ENCODE measurements around the gene CALML5. TPM values are rescaled to one million over a fixed set of nuclear protein-coding genes. Genes with fewer than 3 reads are reported as not detected.

CALML5 gene
- total RNA-seq, 2 experiments from 2014 or later, result not detected

DNA sequence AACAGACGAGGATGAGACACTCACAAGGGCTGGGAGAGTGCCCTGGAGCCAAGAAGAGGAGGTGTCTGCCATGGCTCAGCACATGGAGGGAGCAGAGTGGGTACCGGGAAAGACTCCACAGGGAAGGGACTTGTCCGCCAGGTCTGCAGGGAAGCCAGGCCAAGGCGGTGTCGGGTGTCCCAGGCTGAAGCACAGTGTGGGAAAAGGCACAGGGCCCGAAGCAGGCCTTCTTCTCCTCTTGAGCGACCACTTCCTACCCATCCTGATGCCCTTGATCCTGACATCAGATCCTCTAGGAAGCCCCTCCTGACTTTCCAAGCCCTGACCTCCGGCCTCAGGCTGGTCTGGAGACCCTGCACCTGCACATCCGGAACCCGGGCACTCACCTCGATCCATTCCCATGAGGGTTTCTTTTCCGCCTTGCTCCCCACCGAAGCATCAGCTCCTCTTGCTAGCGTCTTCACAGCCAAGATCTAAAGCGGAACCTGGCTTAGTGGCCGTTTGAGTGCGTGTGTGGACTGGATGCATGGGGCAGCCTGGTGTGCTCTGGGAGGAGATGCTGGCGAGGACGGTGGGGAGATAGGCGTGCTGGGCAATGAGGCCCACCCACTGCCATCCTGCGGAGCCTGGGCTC, 33.8 kb upstream of the CALML5 start:
- no peak overlapping the region for H3K4me3 Mint-ChIP-seq
- ChIA-PET CTCF (no interaction called here), POLR2A (no interaction called here)
- no peaks in the 10 kb centered on the region for H3K4me1 Mint-ChIP-seq (ENCODE audit: low read depth)
- H3K27me3 Mint-ChIP-seq, result no peaks in the 10 kb centered on the region
- no peaks in the 10 kb centered on the region for H3K36me3 Mint-ChIP-seq (ENCODE audit: low read depth)
- ATAC-seq (no peak), DNase-seq (no peak)
- intact Hi-C loops (cut with micrococcal nuclease), result no loop called here
- H3K9me3 Mint-ChIP-seq, result no peaks in the 10 kb centered on the region
- no peak overlapping the region for H3K27ac Mint-ChIP-seq
- TF ChIP-seq, protein P1, sequence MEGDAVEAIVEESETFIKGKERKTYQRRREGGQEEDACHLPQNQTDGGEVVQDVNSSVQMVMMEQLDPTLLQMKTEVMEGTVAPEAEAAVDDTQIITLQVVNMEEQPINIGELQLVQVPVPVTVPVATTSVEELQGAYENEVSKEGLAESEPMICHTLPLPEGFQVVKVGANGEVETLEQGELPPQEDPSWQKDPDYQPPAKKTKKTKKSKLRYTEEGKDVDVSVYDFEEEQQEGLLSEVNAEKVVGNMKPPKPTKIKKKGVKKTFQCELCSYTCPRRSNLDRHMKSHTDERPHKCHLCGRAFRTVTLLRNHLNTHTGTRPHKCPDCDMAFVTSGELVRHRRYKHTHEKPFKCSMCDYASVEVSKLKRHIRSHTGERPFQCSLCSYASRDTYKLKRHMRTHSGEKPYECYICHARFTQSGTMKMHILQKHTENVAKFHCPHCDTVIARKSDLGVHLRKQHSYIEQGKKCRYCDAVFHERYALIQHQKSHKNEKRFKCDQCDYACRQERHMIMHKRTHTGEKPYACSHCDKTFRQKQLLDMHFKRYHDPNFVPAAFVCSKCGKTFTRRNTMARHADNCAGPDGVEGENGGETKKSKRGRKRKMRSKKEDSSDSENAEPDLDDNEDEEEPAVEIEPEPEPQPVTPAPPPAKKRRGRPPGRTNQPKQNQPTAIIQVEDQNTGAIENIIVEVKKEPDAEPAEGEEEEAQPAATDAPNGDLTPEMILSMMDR (IDR thresholded peaks at IDR 0.05), result no peak

DNA sequence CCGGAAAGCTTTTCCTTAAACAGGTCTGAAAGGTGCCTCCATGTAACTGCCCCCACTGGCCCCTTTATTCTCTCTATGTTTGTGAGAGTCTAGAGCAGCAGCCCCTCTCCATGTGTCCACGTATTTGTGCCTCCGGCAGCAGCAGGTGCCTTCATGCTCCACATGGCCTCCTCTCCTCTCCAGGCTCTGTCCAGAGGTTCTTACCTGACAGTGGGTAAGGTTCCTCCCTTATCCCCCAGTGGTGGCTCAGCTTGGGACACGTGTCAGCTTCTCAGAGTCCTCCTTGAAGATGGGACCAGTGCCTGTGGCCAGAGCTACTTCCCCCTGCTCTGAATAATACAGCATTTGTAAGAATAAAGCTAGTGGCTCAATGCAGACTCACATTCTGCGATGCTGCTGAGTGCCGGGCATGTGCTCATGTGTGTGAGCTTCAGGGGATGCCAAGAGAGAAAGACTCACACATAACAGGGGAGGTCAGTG, 33.3 kb upstream of the CALML5 start:
- ChIA-PET CTCF (no interaction called here), POLR2A (no interaction called here)
- Mint-ChIP-seq H3K36me3 (ENCODE audit: low read depth) (no peaks in the 10 kb centered on the region), H3K27ac (no peak overlapping the region), H3K4me3 (no peak overlapping the region), H3K4me1 (ENCODE audit: low read depth) (no peaks in the 10 kb centered on the region), H3K27me3 (no peaks in the 10 kb centered on the region), H3K9me3 (no peaks in the 10 kb centered on the region)
- TF ChIP-seq, protein P1 (IDR thresholded peaks at IDR 0.05), result no peak
- no peak for DNase-seq
- intact Hi-C loops (cut with micrococcal nuclease), result no loop called here
- ATAC-seq, result no peak

DNA sequence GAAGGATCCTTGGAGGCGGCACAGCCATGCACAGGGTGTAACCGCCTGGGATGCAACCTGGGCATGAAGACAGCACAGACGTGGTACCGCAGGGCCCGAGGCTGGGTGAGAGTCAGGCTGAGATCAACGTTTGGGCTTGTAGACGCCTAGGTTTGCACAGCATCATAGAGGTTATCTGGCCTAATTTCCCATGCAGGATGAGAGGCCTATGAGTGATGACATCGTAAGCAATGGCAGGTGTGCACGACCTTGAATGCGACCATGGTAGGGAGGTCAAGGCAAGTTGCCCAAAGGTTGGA, 32.9 kb upstream of the CALML5 start:
- intact Hi-C loops (cut with micrococcal nuclease), result no loop called here
- H3K9me3 Mint-ChIP-seq, result no peaks in the 10 kb centered on the region
- no peak overlapping the region for H3K4me3 Mint-ChIP-seq
- no peaks in the 10 kb centered on the region for H3K4me1 Mint-ChIP-seq (ENCODE audit: low read depth)
- ChIA-PET POLR2A (no interaction called here), CTCF (no interaction called here)
- TF ChIP-seq, protein P1 (IDR thresholded peaks at IDR 0.05), result no peak
- DNase-seq (no peak), ATAC-seq (no peak)
- H3K27me3 Mint-ChIP-seq, result no peaks in the 10 kb centered on the region
- H3K36me3 Mint-ChIP-seq (ENCODE audit: low read depth), result no peaks in the 10 kb centered on the region
- H3K27ac Mint-ChIP-seq, result no peak overlapping the region

DNA sequence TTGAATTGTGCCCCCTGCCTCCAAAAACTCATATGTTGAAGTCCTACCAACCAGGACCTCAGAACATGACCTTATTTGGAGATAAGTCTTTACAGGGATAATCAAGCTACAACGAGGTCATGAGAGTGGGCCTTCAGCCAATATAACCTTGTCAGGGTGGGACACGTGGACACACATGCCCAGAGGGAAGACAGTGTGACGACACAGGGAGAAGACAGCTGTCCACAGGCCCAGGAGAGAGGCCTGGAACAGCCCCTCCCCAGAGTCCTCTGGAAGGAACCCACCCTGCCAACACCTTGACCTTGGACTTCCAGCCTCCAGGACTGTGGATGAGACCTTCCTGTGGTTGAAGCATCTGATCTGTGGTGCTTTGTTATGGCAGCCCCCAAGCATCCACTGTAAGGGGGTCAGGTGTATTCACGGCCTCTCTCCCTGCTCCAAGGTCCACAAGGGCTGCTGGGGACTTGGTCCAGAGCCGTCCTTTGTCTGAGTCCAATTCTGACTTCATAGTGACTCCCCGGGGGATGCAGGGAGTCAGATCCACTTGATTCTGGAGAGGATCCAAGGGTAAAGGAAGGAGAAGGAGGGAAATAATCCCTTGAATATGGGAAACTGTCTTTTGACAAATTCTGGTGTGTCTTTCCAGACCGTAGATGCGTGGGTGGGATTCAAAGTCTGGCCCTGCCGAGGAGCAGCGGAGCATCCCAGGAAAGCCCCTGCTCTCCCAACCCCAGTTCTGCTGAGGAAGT, 32.4 kb upstream of the CALML5 start:
- Mint-ChIP-seq H3K4me1 (ENCODE audit: low read depth) (no peaks in the 10 kb centered on the region), H3K27ac (no peak overlapping the region), H3K4me3 (no peak overlapping the region), H3K9me3 (no peaks in the 10 kb centered on the region), H3K36me3 (ENCODE audit: low read depth) (no peaks in the 10 kb centered on the region), H3K27me3 (no peaks in the 10 kb centered on the region)
- TF ChIP-seq, protein P1 (IDR thresholded peaks at IDR 0.05), result no peak
- no peak for ATAC-seq
- intact Hi-C loops (cut with micrococcal nuclease), result no loop called here
- DNase-seq, result no peak
- ChIA-PET CTCF (no interaction called here), POLR2A (no interaction called here)

DNA sequence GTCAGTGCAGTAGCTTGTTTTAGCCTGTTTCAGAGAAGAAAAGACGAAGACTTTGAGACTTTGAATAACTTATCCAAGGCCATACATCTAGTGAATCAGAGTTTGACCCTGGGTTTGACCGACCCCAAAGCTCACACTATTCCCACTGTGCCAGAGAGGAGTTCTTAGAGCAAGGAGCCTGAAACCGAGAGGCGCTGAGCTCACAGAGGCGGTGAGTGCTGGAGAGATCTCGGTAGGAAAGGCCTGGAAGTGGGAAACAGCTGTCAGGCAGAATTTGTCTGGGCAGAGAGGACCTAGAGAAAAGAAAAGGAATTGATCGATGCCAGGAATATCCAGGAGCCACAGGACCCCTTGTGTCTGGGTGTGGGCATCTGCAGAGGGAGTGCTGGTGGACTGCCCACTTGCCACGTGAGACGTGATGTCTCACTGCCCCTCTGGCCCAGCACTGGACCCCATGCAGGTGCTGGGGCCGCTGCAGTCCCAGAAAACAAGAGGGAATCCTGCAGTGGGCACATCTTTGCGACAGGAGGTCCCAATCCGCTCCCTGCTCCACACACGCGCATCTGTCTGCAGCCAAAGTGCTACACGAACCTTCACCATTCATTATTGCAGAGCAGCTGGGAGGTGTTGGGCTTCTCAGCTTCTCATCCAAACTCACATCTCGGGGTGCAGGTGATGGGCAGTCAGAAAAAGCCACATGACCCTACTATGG, 31.6 kb upstream of the CALML5 start:
- Mint-ChIP-seq H3K9me3 (no peaks in the 10 kb centered on the region), H3K36me3 (ENCODE audit: low read depth) (no peaks in the 10 kb centered on the region), H3K27me3 (no peaks in the 10 kb centered on the region), H3K4me3 (no peak overlapping the region), H3K4me1 (ENCODE audit: low read depth) (no peaks in the 10 kb centered on the region), H3K27ac (no peak overlapping the region)
- DNase-seq (no peak), ATAC-seq (no peak)
- ChIA-PET CTCF (no interaction called here), POLR2A (no interaction called here)
- intact Hi-C loops (cut with micrococcal nuclease), result no loop called here
- TF ChIP-seq, protein P1 (IDR thresholded peaks at IDR 0.05), result no peak

All from activated CD8-positive, alpha-beta T cell treated with anti-CD3 and anti-CD28 coated beads for 36 hours (primary cell).